ENCODE results near the gene BOC. TPM values are rescaled to one million over a fixed set of nuclear protein-coding genes. Genes with fewer than 3 reads are reported as not detected.
A peak's percentile ranks its signal among the peaks of the same experiment; 100 is the strongest.

The BOC gene
- total and polyA plus RNA-seq, 4 donors: 2.9 to 21.9 (median 6.4) TPM

GRCh38 chr3:113254171-113254947, 43.0 kb downstream of the BOC start:
- Histone ChIP-seq H3K4me3 (no peak overlapping the region), H3K9me3 (ENCODE audit: control insufficient read depth in 4 of 4, insufficient read depth in 3 of 4, low read length in 3 of 4) (no peaks in the 10 kb centered on the region), H3K27me3 (ENCODE audit: control insufficient read depth in 3 of 3, insufficient read depth in 3 of 3, low read length in 2 of 3) (no peaks in the 10 kb centered on the region), H3K4me1 (ENCODE audit: control insufficient read depth in 5 of 5, insufficient read depth in 5 of 5, low read length in 5 of 5) (peaks cover 0 to 21% (median 6%) of the 10 kb centered on the region in 5 donors), H3K27ac (ENCODE audit: low read depth in 1 of 2, low read length in 1 of 2) (no peak overlapping the region), H3K9ac (ENCODE audit: insufficient read depth in 1 of 2, low read length in 2 of 2) (no peak overlapping the region), H3K36me3 (ENCODE audit: control insufficient read depth in 4 of 4, insufficient read depth in 4 of 4, low read length in 4 of 4) (peaks cover 0 to 31% (median 9%) of the 10 kb centered on the region in 4 donors)
- DNase-seq (peak; percentile 49 to 91 (median 83)), ATAC-seq (ENCODE audit: insufficient read depth, low FRiP score) (no peak)
- TF ChIP-seq, protein P1, sequence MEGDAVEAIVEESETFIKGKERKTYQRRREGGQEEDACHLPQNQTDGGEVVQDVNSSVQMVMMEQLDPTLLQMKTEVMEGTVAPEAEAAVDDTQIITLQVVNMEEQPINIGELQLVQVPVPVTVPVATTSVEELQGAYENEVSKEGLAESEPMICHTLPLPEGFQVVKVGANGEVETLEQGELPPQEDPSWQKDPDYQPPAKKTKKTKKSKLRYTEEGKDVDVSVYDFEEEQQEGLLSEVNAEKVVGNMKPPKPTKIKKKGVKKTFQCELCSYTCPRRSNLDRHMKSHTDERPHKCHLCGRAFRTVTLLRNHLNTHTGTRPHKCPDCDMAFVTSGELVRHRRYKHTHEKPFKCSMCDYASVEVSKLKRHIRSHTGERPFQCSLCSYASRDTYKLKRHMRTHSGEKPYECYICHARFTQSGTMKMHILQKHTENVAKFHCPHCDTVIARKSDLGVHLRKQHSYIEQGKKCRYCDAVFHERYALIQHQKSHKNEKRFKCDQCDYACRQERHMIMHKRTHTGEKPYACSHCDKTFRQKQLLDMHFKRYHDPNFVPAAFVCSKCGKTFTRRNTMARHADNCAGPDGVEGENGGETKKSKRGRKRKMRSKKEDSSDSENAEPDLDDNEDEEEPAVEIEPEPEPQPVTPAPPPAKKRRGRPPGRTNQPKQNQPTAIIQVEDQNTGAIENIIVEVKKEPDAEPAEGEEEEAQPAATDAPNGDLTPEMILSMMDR (IDR thresholded peaks at IDR 0.05; ENCODE audit: control extremely low read depth, extremely low read depth): no peak
- 79 to 90% methylated on average over 14 of the region's 14 CpGs for WGBS, 2 donors

DNA sequence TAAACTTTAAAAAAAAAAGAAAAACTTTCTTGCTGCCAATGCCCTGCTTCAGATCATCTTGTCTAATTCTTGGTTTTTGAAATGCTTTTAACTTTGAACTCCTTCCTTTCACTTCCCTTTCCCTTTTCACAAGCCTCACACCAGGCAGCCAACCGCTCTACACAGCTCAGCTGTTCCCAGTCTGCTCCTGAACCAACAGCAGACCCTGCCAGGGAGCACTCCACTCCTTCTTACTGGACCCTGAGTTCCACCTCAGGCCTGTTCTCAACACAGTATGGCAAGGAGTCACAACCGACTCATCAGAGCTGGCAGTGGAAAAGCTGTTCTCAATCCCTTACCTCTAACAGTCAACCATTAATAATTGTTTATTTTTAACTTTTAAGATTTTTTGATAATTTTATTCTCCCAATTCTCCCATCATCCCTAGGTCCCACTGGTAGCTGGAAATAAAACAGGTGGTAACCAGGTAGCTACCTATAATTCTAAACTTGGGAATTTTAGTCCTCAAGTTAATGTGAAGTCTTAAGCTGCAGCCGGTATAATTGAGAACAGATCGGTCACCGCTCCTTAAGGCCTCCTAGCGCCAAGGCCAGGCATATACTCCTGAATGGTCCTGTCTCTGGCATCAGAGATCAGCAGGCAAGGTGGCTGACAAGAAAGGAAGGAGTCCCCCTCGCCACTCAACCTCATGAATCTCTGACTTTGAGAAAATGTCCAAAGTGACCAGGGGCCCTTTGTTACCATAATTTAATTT, 43.9 kb downstream of the BOC start:
- 92% methylated on average over 7 of the region's 7 CpGs for WGBS, 2 donors
- no peak for ATAC-seq (ENCODE audit: insufficient read depth, low FRiP score)

DNA sequence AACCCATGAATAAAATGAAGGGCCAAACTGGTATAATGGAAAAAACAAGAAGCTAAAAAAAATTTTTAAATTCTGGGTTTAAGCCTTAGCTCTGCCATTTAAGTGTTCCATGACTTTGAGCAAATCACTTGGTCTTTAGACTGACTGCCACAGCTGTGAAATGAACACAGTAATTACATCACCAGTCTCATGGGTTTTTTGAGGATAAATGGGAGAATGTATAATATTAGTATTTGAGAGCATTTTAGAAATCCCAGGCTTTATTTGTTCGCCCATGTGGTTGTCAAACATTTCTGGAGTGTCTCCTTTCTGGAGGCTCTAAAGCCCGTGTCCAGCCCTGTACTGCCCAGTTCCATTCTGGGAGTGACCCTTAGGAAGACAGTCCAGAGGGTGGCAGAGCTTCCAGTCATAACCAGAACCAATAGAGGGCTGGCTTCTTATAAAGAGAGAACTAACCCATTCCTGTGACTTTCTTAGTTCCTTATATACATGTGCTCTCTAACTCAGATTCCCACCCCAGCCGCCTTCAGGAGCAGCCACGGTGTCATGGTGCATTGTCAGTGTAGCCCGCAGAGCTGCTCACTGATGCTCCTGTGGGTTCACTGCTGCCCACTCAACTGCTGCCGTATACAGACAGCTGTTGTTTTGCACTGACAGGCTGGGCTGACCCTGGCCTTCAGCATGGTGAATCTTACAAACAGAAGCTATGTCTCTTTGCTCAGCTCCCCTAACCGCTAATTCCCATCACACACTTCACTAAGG, 44.7 kb downstream of the BOC start:
- H3K4me3 ChIP-seq: no peak overlapping the region
- peaks cover 0 to 33% (median 6%) of the 10 kb centered on the region in 5 donors for H3K4me1 ChIP-seq (ENCODE audit: control insufficient read depth in 5 of 5, insufficient read depth in 5 of 5, low read length in 5 of 5)
- no peaks in the 10 kb centered on the region for H3K27me3 ChIP-seq (ENCODE audit: control insufficient read depth in 3 of 3, insufficient read depth in 3 of 3, low read length in 2 of 3)
- H3K9me3 ChIP-seq (ENCODE audit: control insufficient read depth in 4 of 4, insufficient read depth in 3 of 4, low read length in 3 of 4): no peaks in the 10 kb centered on the region
- 90 to 96% methylated on average over 7 of the region's 7 CpGs for WGBS, 2 donors
- TF ChIP-seq, protein P1 (IDR thresholded peaks at IDR 0.05; ENCODE audit: control extremely low read depth, extremely low read depth): no peak
- no peak overlapping the region for H3K27ac ChIP-seq (ENCODE audit: low read depth in 1 of 2, low read length in 1 of 2)
- ATAC-seq (ENCODE audit: insufficient read depth, low FRiP score): no peak
- peaks cover 0 to 25% (median 6%) of the 10 kb centered on the region in 4 donors for H3K36me3 ChIP-seq (ENCODE audit: control insufficient read depth in 4 of 4, insufficient read depth in 4 of 4, low read length in 4 of 4)
- H3K9ac ChIP-seq (ENCODE audit: insufficient read depth in 1 of 2, low read length in 2 of 2): no peak overlapping the region
- no peak for DNase-seq

More for the DNA sequence above, 43.9 kb downstream of the BOC start:
- Histone ChIP-seq H3K4me1 (ENCODE audit: control insufficient read depth in 5 of 5, insufficient read depth in 5 of 5, low read length in 5 of 5) (peaks cover 0 to 26% (median 6%) of the 10 kb centered on the region in 5 donors), H3K9ac (ENCODE audit: insufficient read depth in 1 of 2, low read length in 2 of 2) (no peak overlapping the region), H3K27me3 (ENCODE audit: control insufficient read depth in 3 of 3, insufficient read depth in 3 of 3, low read length in 2 of 3) (no peaks in the 10 kb centered on the region), H3K9me3 (ENCODE audit: control insufficient read depth in 4 of 4, insufficient read depth in 3 of 4, low read length in 3 of 4) (no peaks in the 10 kb centered on the region), H3K27ac (ENCODE audit: low read depth in 1 of 2, low read length in 1 of 2) (no peak overlapping the region), H3K36me3 (ENCODE audit: control insufficient read depth in 4 of 4, insufficient read depth in 4 of 4, low read length in 4 of 4) (peaks cover 0 to 27% (median 9%) of the 10 kb centered on the region in 4 donors), H3K4me3 (no peak overlapping the region)
- DNase-seq: peak in 1 of 3 donors; percentile 28
- TF ChIP-seq, protein P1 (IDR thresholded peaks at IDR 0.05; ENCODE audit: control extremely low read depth, extremely low read depth): no peak

All from lung (tissue), 12 donors.